Measurements from ENCODE around the gene EIF5. TPM values are rescaled to one million over a fixed set of nuclear protein-coding genes. Genes with fewer than 3 reads are reported as not detected.

The EIF5 gene
- total and polyA plus RNA-seq, 2 of the 8 experiments (the other 6 are each of a cell fraction or from before 2014, with no cell fraction given) = 179 to 323 TPM

GRCh38 chr14:103377522-103378037, 43.5 kb downstream of the EIF5 start:
- Histone ChIP-seq H3K4me3 (ENCODE audit: extremely low read depth in 1 of 4, insufficient read depth in 2 of 4, low read depth in 3 of 4, low read length in 4 of 4) (no peak overlapping the region), H3K27me3 (replicated peaks in 1 of 4; ENCODE audit: control insufficient read depth in 3 of 4, extremely low read depth in 1 of 4, insufficient read depth in 3 of 4, low read length in 3 of 4) (0 out of 7 replicates have a peak, but pooled peaks cover 0 to 2% (median 0%) of the 10 kb centered on the region in 4 experiments), H2BK15ac (ENCODE audit: low read length) (no peak overlapping the region; the same call in 1 of the 2 replicates), H3K9me3 (ENCODE audit: insufficient read depth in 2 of 2, low read depth in 1 of 2, low read length in 1 of 2) (no peaks in the 10 kb centered on the region), H3K4ac (replicated peaks; ENCODE audit: insufficient read length, low read depth, low read length) (no peak overlapping the region), H3K79me2 (ENCODE audit: control insufficient read depth in 1 of 2, insufficient read depth in 2 of 2, low read length in 2 of 2) (no peaks in the 10 kb centered on the region), H2AFZ (ENCODE audit: low read length) (no peak overlapping the region), H3K36me3 (ENCODE audit: control insufficient read depth in 2 of 4, insufficient read depth in 4 of 4, low read length in 3 of 4) (no peaks in the 10 kb centered on the region), H2BK5ac (ENCODE audit: low read depth, low read length) (no peak overlapping the region), H3K56ac (replicated peaks; ENCODE audit: insufficient read length, low read depth, low read length) (no peak overlapping the region), H4K5ac (ENCODE audit: insufficient read length, low read depth, low read length) (no peak overlapping the region), H4K91ac (replicated peaks; ENCODE audit: insufficient read length, low read length) (no peak overlapping the region), H3K4me1 (replicated peaks in 1 of 4; ENCODE audit: control insufficient read depth in 3 of 4, insufficient read depth in 4 of 4, low read length in 3 of 4) (peaks cover 0 to 2% (median 1%) of the 10 kb centered on the region in 4 experiments; a peak in 2 of 7 replicates), H4K20me1 (replicated peaks in 1 of 2; ENCODE audit: control insufficient read depth in 1 of 2, insufficient read depth in 2 of 2, low read length in 2 of 2) (no peaks in the 10 kb centered on the region), H2AK5ac (ENCODE audit: low read depth, low read length) (no peak overlapping the region), H4K8ac (ENCODE audit: extremely low read depth, insufficient read depth, low read length) (no peak overlapping the region), H3K14ac (ENCODE audit: insufficient read length) (no peak overlapping the region), H3K27ac (ENCODE audit: low read depth, low read length) (no peak overlapping the region), H3K18ac (ENCODE audit: extremely low read depth, low read length) (no peak overlapping the region), H3K23me2 (ENCODE audit: low read depth, low read length) (no peaks in the 10 kb centered on the region), H3K4me2 (ENCODE audit: insufficient read depth in 1 of 2, low read depth in 2 of 2, low read length in 2 of 2) (no peak overlapping the region), H3K79me1 (ENCODE audit: low read depth, low read length) (no peaks in the 10 kb centered on the region), H3K9ac (replicated peaks in 1 of 4; ENCODE audit: extremely low read depth in 1 of 4, low read depth in 3 of 4, low read length in 3 of 4) (no peak overlapping the region), H2BK12ac (ENCODE audit: low read depth, low read length) (no peak overlapping the region), H2BK20ac (ENCODE audit: low read length) (no peak overlapping the region), H3K23ac (ENCODE audit: insufficient read length) (no peak overlapping the region), H2BK120ac (replicated peaks; ENCODE audit: low read depth, low read length) (no peak overlapping the region)
- 93% methylated on average over 2 of the region's 2 CpGs; no CpG with 5 or more reads in 1 of the 2 experiments for WGBS, 2 experiments (ENCODE audit: extremely low coverage in 1 of 2, insufficient coverage in 1 of 2, insufficient read length in 1 of 2, insufficient replicate concordance in 2 of 2, low coverage in 1 of 2, low lambda C conversion rate in 2 of 2, missing lambda C conversion rate in 1 of 2)
- no peak for DNase-seq (ENCODE audit: low read depth in 1 of 2, low spot score in 2 of 2)
- ChIA-PET POLR2A (ENCODE audit: partially characterized antibody) (interaction anchor here (1.2 to 5.3 kb wide), 4 partner anchors 9 to 43 kb away, joined by 3 to 37 read pairs (median 4); partner anchors contain the start of gene EIF5), CTCF (ENCODE audit: partially characterized antibody) (interaction anchor here (1.2 to 3.2 kb wide), 6 partner anchors 12 to 278 kb away, joined by 3 to 22 read pairs (median 4); no protein-coding TSS in a partner anchor)
- no peak for FAIRE-seq
- no peak for TF ChIP-seq RBBP5 (IDR thresholded peaks at IDR 0.05; ENCODE audit: borderline replicate concordance, low read depth, low read length)
- TF ChIP-seq BRCA1 (IDR thresholded peaks at IDR 0.05; ENCODE audit: low read depth, low read length) = no peak
- no peak for TF ChIP-seq ASH2L (IDR thresholded peaks at IDR 0.05; ENCODE audit: low read length)
- TF ChIP-seq KDM4A (IDR thresholded peaks at IDR 0.05; ENCODE audit: low read depth, low read length, severe bottlenecking) = no peak
- TF ChIP-seq CBX8 (IDR thresholded peaks at IDR 0.05; ENCODE audit: borderline replicate concordance, low read depth, low read length) = no peak
- no peak for TF ChIP-seq RAD21 (IDR thresholded peaks at IDR 0.05 in 1 of 2, conservative IDR thresholded peaks at IDR 0.05 in 1 of 2; ENCODE audit: low read depth in 2 of 2, low read length in 2 of 2)
- no peak for TF ChIP-seq EZH2 (IDR thresholded peaks at IDR 0.05; ENCODE audit: low read depth, low read length, severe bottlenecking)
- TF ChIP-seq SRF (IDR thresholded peaks at IDR 0.05; ENCODE audit: low read depth, low read length) = no peak
